DOHH2 (cell line): ENCODE results near the gene CNTNAP2.

Experiments used
- H3F3A ChIP-seq: fragments of 200-600 bp; sonication (generic), shearing (Covaris generic); 2 replicates; pipeline ENCODE4 v1.6.0; 2016; ENCODE audit warnings: antibody characterized with exemption, mild to moderate bottlenecking; ENCODE audit not compliant: control insufficient read depth, insufficient read depth
- H3K27ac ChIP-seq: fragments of 200-600 bp; sonication (generic); 2 replicates; pipeline ENCODE4 v1.5.1; 2014; ENCODE audit warnings: low read depth, mild to moderate bottlenecking, low read length, moderate library complexity
- H3K27me3 ChIP-seq: fragments of 200-600 bp; sonication (generic); 2 replicates; pipeline ENCODE4 v1.6.1; 2014; ENCODE audit warnings: mild to moderate bottlenecking, low read length, mixed read lengths; ENCODE audit not compliant: control insufficient read depth
- H3K36me3 ChIP-seq: fragments of 200-600 bp; sonication (generic); 2 replicates; pipeline ENCODE4 v1.6.1; 2014; ENCODE audit warnings: mild to moderate bottlenecking, low read length, moderate library complexity, mixed read lengths; ENCODE audit not compliant: control insufficient read depth
- H3K4me1 ChIP-seq: fragments of 200-600 bp; sonication (generic); 2 replicates; pipeline ENCODE4 v1.6.1; 2014; ENCODE audit warnings: mild to moderate bottlenecking, low read length, mixed read lengths; ENCODE audit not compliant: control insufficient read depth
- H3K4me2 ChIP-seq: fragments of 200-600 bp; sonication (generic); 2 replicates; pipeline ENCODE4 v1.6.0; 2014; ENCODE audit warnings: mild to moderate bottlenecking, low read length, moderate library complexity
- H3K4me3 ChIP-seq: fragments of 200-600 bp; sonication (generic); 2 replicates; pipeline ENCODE4 v1.5.1; 2014; ENCODE audit warnings: mild to moderate bottlenecking, low read length, mixed read lengths
- H3K79me2 ChIP-seq: fragments of 200-600 bp; sonication (generic); 2 replicates; pipeline ENCODE4 v1.6.1; 2014; ENCODE audit warnings: mild to moderate bottlenecking, low read length, mixed read lengths; ENCODE audit not compliant: control insufficient read depth
- H3K9me2 ChIP-seq: fragments of 200-600 bp; sonication (generic); replicated peaks from 2 replicates; pipeline ENCODE4 v1.6.1; 2014; ENCODE audit warnings: mild to moderate bottlenecking, low read length, mixed read lengths; ENCODE audit not compliant: control insufficient read depth
- H3K9me3 ChIP-seq: fragments of 200-600 bp; sonication (generic); 2 replicates; pipeline ENCODE4 v1.6.1; 2014; ENCODE audit warnings: antibody characterized with exemption, low read length, mixed read lengths; ENCODE audit not compliant: control insufficient read depth, insufficient read depth
- H4K20me1 ChIP-seq: fragments of 200-600 bp; sonication (generic); 2 replicates; pipeline ENCODE4 v1.6.0; 2014; ENCODE audit warnings: low read depth, mild to moderate bottlenecking, antibody characterized with exemption, low read length, moderate library complexity; ENCODE audit not compliant: control insufficient read depth, insufficient read depth
- CTCF ChIP-seq: fragments of 200-600 bp; sonication (generic); IDR thresholded peaks from one replicate; pipeline ENCODE4 v1.5.1; 2014; ENCODE audit warnings: antibody characterized with exemption, mild to moderate bottlenecking, low read depth, low read length; ENCODE audit not compliant: poor library complexity, severe bottlenecking
- EZH2phosphoT487 ChIP-seq: fragments of 200-600 bp; sonication (generic); IDR thresholded peaks from 2 replicates; pipeline ENCODE4 v1.6.1; 2017; ENCODE audit warnings: borderline replicate concordance, mild to moderate bottlenecking, antibody characterized with exemption, low read length, moderate library complexity, mixed read lengths

CNTNAP2 gene

DNA sequence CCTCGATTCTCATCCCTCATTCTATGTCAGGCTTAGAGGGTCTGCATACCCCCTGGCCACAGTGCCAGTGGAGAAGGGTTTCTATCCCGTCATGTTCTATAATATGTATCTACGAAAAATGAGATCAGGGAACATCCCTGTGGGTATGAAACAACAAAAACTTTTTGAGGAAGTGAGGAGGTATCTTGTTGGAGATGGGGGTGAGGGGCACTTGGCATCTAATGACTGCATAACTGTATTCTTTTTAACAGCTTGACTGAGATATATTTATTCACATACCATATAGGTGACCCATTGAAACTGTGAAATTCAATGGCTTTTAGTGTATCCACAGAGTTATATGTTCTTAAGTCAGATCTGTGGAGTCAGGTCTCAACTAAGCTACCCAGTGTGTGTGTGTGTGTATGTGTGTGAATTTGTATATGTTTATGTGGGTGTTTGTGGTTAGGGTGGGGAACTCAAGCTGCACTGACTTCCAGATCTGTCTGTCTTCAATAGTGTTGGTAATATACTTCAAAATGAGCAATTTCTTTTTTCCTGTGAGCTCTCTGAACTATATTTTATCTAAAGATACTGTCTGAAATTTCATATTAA lies 528.9 kb downstream of the CNTNAP2 start:
- Histone ChIP-seq H4K20me1 (no peaks in the 10 kb centered on the region), H3K79me2 (no peaks in the 10 kb centered on the region), H3K27ac (no peak overlapping the region), H3K9me3 (no peaks in the 10 kb centered on the region), H3F3A (no peaks in the 10 kb centered on the region), H3K9me2 (no peaks in the 10 kb centered on the region), H3K36me3 (no peaks in the 10 kb centered on the region), H3K4me2 (no peak overlapping the region), H3K4me3 (no peak overlapping the region), H3K27me3 (no peaks in the 10 kb centered on the region), H3K4me1 (no peaks in the 10 kb centered on the region)
- TF ChIP-seq CTCF = no peak
- no peak for TF ChIP-seq EZH2phosphoT487

- Histone ChIP-seq H3K27me3 (no peaks in the 10 kb centered on the region), H3F3A (no peaks in the 10 kb centered on the region), H3K36me3 (no peaks in the 10 kb centered on the region), H3K27ac (no peak overlapping the region), H3K4me1 (no peaks in the 10 kb centered on the region), H3K4me3 (no peak overlapping the region), H3K9me3 (no peaks in the 10 kb centered on the region), H3K79me2 (no peaks in the 10 kb centered on the region), H4K20me1 (no peaks in the 10 kb centered on the region), H3K9me2 (no peaks in the 10 kb centered on the region), H3K4me2 (no peak overlapping the region)
- no peak for TF ChIP-seq CTCF
- TF ChIP-seq EZH2phosphoT487 = no peak
Measured at GRCh38 chr7:146647445-146647844, 530.8 kb downstream of the CNTNAP2 start.

DNA sequence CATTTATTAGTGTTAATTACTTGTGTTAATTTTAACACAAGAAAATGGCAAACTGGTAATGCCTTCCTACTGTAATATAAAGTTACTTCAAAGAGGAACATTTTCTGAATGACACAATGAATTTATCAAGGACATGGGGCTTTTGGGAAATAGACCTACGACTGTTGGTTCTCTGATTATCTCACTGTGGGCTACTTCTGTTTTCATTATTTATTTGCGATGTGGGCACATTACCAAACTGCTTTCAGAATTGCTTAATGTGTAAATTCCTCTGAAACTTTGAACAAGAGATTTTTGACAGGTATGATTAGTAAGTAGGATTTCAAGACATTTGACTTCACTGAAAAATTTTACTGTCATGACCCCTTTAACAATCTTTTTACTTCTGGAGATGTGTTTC lies 535.6 kb downstream of the CNTNAP2 start:
- Histone ChIP-seq H3K4me2 (no peak overlapping the region), H3K36me3 (no peaks in the 10 kb centered on the region), H3K27ac (no peak overlapping the region)

More for the DNA sequence above, 535.6 kb downstream of the CNTNAP2 start:
- no peaks in the 10 kb centered on the region for H3K79me2 ChIP-seq
- no peaks in the 10 kb centered on the region for H3K27me3 ChIP-seq
- no peaks in the 10 kb centered on the region for H3K9me3 ChIP-seq
- H3F3A ChIP-seq = no peaks in the 10 kb centered on the region
- H4K20me1 ChIP-seq = no peaks in the 10 kb centered on the region
- no peaks in the 10 kb centered on the region for H3K4me1 ChIP-seq
- no peaks in the 10 kb centered on the region for H3K9me2 ChIP-seq
- no peak overlapping the region for H3K4me3 ChIP-seq
- TF ChIP-seq CTCF = no peak
- no peak for TF ChIP-seq EZH2phosphoT487
